Activated T-helper 1 cell treated with anti-CD3 and anti-CD28 coated beads, Interleukin-2, amount 50 U/mL, for 16 hours (primary cell): ENCODE measurements around the gene MARS1.

Experiments used
- DNase-seq, 2 donors: peaks; one replicate each; pipeline ENCODE4 v3.0.0-alpha.2; 2020; ENCODE audit warnings: low read depth in 1 of 2, low spot score in 1 of 2

The MARS1 gene

DNA sequence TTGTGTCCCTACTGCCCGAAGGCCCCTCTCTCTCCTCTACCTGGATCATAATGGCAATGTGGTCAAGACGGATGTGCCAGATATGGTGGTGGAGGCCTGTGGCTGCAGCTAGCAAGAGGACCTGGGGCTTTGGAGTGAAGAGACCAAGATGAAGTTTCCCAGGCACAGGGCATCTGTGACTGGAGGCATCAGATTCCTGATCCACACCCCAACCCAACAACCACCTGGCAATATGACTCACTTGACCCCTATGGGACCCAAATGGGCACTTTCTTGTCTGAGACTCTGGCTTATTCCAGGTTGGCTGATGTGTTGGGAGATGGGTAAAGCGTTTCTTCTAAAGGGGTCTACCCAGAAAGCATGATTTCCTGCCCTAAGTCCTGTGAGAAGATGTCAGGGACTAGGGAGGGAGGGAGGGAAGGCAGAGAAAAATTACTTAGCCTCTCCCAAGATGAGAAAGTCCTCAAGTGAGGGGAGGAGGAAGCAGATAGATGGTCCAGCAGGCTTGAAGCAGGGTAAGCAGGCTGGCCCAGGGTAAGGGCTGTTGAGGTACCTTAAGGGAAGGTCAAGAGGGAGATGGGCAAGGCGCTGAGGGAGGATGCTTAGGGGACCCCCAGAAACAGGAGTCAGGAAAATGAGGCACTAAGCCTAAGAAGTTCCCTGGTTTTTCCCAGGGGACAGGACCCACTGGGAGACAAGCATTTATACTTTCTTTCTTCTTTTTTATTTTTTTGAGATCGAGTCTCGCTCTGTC, 31.0 kb upstream of the MARS1 start:
- no peak for DNase-seq

DNA sequence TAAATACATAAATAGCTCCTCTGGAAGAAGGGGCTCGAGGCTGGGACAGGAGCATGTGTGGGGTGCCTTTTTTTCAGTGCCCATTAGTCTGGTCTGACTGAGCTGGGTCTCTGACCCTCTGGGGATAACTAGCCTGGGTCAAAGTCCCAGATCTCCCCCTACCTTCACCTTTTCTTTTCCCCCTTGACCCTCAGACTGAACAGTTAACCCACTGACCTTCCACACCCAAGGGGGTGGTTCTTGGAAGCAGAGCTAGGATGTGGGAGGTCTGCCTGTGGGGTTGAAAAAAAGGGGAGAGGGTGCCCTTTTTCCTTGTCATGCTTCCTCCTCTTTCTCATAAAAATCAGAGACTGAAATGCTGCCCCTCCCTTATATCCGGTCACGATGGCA, 29.2 kb upstream of the MARS1 start:
- no peak for DNase-seq

DNA sequence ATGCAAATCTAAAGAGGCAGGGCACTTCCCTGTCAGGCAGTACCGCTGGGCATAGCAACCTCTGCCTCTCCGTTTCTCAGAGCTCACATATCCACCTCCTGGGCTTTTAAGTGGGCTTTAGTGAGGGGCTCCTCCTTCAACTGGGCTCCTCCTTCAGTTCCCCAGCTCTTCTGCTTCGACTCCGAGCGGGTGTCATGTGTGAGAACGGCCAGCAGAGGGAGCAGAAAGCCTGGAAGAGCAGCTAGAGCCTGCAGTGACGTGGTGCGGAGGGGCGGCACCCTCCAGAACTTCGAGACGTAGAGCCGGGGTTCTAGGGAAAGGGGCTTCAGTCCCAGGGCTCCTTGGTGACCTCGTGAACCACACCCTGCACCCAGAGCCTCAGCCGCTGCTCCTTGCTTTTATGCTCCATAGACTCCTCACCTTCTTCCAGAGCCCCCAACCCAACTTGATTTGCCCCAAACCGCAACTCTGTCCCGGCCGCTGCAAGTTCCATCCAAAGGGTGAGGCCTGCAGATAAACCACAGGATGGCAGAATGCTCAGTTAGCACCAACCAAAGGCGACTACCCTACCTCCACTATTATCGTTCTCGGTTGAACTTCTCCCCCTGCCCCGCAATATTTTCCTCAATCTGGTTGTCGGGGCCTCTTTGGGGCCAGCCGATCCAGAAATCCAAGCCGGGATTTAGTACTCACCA, 28.7 kb upstream of the MARS1 start:
- DNase-seq, result peak; percentile 83 to 84

DNA sequence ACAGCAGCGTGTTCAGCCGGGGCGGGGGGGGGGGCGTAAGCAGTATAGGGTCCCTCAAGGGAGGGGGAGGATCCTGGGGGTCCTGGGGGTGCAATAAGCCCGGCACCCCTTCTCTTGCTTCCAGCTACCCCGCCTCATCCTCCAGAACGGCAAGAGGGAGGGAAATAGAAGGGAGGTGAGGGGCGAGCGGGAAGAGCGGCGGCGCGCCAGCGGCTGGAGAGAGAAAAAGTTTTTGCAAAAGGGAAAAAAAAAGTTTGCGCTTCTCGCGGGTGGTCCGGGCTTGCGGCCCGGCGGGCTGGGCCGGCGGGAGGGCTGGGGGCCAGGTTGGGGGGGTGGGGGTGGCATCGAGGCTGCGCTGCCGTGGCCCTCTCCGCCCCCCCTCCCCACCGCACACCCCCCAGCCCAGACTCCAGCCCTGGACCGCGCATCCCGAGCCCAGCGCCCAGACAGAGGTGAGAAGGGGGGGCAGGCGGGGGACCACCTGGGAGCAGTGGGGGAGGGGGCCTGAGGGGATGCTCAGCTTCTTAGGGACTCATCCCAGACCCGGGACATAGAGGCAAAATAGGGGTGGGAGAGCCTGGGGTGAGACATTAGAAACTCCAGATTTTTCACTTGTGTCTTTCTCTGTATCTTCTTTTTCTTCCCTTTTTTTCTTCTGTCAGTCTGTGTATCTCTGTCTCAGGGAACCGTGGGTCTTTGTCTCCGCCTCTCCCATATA, 28.0 kb upstream of the MARS1 start, which contains the start of gene GLI1:
Gene GLI1, plus strand, starts transcription at position 36 of the 718 bp plus-strand sequence. CDS start 3,907 bp downstream, outside the sequence.
- no peak for DNase-seq

DNA sequence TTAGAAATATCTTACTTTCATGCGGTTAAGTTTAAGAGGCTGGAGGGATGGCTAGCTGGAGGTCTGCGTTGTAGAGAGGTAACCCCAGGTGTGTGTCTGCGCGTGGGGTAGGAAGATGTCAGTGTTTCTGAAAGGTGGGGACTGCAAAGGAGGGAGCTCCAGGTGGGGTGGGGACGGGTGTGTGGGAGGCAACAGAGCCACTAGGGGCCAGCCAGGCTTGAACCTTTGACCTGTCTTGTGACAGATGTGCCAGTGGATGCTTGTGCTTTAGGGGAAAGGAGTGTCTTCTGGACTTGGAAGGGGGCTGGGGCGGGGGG, 27.4 kb upstream of the MARS1 start:
- DNase-seq, result no peak

DNA sequence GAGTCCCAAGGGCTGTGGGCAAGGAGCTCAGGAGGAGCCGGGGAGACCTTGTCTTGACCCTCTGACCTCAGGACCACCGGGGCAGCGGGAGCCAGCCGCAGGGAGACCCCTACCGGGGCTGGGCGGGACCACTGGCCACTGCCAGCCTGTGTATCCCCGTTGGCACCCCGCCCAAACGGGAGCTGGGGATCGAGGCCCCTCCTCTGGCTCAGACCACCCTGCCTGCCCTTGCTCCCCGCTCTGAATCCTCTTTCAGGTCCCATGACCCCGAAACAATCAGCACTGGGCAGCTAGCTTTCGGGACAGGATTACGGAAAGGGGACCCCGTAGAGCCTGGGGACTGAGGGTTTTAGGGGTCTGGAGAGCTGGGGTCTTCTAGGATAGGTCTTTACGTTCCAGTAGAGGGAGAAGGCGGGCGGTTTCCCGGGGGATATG, 27.0 kb upstream of the MARS1 start:
- DNase-seq, result no peak

DNA sequence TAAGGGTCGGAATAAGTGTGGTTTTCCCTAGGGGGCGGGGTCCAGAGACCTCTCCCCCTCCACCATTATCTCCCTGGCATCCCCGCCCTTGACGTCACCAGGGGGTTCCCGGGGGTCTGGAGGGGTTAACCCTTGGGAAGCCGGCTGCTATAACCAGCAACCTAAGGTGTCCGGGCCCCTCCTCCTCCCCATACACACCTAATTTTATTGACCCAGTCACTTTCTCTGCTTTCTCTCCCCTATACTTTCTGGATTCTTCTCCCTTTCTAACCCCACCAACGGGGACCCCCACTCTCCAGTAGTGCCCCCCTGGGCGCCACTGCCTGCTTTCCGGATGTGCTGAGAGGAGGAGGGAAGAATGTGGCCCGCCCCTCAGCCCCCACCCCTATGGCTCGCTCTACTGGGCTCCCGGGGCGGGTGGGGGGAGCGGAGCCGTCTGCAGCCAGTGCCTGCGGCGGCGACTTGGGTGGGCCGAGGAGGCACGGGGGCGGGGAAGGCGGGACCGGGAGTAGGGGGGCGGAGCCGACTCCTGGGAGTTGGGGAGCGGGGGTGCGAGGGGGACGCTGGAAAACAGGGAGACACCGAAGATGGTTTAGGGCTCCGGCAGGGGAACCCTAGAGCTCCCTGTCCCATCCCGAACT, 26.5 kb upstream of the MARS1 start:
- no peak for DNase-seq

DNA sequence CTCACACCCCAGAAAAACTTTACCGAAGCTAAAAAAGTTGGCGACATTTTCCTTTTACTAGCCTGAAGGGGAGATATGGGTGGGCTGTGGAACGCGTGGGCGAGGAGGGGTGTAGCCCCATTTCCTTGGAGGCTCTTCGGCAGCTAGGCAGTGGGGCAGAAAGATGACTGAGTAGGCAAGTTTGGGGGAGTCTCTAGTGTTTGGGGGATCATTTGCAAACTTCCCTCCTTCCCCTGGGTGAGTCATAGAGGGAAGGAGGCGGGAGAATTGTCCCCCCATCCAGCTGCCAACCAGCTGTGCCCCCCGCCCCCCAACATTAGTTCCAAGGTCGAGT, 26.0 kb upstream of the MARS1 start:
- no peak for DNase-seq

DNA sequence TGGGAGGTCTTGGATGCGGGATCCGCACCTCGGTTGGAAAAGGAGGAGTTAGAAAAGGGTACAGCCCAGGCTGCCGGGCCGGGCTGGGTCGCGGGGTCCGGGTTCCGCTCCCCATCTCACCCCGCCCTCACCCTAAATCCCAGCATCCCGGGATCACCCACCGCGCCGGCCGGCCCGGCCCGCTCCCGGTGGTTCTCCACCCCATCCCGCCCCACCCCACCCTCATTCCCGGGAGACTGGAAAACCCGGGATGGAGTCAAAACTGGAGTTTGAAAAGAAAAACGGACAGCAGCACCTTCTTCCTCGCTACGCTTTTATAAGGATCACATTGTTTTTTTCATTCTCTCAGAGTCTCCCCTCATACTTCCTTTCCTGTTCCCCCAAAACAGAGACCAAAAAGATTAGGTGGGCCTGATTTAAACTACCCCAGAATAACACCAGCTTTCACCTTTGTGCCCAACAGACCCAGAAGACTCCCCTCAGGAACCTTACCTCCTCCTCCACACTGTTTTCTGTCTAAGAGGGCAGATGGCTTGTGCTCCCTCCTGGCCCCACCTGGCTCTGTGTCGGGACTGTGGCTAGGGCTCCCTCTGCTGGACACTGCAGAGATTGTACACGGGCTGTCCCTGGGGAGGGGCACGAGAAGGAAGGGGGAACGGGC, 25.5 kb upstream of the MARS1 start:
- peak; percentile 75 to 81 for DNase-seq

DNA sequence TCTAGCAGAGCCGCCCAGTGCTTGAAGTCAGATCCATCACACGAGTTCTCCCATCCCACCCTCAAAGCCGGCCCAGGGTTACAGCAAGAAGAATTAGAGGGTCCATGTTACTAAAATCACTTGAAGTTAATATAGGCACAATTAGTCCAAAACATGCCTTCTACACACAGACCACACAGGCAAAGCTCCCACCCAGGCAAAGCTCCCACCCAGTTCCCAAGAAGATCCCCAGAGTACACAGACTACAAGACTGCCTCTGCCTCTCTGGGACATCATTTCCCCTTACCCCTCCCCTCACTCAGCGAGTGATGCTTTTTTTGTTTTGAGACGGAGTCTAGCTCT, 25.0 kb upstream of the MARS1 start:
- no peak for DNase-seq

DNA sequence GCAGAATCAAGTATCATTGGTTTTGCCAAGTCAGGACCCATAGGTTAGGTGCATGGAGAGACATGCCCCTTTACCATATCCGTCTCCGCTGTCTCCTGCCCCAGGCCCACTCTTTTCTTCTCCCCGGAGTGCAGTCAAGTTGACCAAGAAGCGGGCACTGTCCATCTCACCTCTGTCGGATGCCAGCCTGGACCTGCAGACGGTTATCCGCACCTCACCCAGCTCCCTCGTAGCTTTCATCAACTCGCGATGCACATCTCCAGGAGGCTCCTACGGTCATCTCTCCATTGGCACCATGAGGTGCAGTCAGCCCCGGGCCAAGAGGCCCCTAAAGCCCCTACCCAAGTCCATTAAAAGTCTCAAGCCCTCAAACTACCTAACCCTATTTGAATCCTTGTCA, 23.3 kb upstream of the MARS1 start:
- no peak for DNase-seq

DNA sequence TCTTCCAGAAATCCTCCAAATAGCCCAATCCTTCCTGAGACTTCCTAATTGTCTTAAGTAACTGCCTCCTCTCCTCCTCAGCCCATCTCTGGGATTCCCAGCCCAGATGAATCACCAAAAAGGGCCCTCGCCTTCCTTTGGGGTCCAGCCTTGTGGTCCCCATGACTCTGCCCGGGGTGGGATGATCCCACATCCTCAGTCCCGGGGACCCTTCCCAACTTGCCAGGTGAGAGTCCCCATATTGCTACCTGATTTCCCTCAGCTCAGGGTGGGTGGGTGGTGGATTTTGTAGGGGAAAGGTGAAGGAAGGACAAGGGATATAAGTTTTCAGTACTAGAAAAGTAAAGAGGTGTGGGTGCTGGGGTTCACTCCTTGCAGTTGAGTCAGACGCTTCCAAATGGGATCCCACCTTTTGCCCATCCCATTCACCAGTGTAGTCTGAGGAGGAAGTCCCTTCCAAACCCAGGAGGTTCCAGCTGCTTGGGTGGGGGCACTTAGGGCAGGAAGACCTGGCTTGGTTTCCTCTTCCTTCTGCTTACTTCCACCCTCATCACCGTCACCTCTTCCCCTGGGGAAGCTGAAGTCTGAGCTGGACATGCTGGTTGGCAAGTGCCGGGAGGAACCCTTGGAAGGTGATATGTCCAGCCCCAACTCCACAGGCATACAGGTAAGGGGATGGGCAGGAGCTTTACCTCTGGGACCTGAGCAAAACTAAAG, 22.7 kb upstream of the MARS1 start:
- no peak for DNase-seq

DNA sequence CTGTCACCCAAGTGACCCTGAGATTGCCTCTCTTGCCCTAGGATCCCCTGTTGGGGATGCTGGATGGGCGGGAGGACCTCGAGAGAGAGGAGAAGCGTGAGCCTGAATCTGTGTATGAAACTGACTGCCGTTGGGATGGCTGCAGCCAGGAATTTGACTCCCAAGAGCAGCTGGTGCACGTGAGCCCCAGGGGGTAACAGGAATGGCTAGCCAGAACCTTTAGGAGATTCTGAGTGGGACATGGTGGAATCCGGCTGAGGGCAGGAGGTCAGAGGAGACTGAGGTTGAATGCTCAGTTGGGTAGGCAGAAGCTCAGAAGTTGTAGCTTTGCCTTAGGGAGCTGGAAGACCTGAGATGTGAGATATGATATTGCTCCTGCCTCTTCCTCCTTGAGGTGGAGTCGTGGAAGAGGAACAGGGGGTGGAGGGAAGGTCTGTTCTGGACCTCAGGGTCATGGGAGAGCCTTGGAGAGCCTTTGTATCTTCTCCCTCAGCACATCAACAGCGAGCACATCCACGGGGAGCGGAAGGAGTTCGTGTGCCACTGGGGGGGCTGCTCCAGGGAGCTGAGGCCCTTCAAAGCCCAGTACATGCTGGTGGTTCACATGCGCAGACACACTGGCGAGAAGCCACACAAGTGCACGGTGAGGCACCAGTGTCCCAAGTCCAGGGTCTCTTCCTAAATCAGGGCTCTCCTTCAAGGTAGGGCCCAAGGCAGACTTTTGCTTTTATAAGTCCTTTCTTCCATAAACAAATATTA, 21.9 kb upstream of the MARS1 start:
- no peak for DNase-seq

DNA sequence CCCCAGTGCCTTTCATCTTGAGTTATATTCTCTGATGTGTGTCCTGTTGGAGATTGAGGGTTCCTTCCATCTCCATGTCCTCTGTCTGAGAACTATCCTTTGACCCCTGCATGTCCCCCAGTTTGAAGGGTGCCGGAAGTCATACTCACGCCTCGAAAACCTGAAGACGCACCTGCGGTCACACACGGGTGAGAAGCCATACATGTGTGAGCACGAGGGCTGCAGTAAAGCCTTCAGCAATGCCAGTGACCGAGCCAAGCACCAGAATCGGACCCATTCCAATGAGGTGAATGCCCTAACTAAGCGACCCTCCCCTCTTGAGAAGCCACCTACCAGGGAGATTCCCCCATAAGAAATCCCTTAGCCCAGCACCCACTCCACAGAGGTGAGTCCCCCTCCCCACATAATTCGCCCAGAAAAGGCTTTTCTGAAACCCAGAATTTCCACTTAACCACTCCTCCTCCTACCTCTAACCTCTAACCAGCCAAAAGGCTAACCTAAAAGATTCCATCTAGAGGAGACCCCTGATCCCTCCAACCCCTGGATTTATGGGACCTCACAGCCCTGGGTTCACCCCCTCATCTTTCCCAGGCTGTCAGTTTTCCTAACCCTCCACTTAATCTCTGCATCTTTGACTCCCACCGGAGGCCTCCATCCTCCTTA, 20.5 kb upstream of the MARS1 start:
- no peak for DNase-seq

DNA sequence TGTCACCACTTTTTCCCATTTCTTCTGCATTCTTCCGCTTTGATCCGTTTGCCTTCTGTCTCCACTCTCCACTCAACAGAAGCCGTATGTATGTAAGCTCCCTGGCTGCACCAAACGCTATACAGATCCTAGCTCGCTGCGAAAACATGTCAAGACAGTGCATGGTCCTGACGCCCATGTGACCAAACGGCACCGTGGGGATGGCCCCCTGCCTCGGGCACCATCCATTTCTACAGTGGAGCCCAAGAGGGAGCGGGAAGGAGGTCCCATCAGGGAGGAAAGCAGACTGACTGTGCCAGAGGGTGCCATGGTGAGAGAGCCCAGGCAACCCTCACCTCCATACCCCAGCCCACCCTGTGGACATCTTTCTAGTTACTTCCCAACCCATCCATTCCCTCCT, 20.0 kb upstream of the MARS1 start:
- DNase-seq, result no peak

DNA sequence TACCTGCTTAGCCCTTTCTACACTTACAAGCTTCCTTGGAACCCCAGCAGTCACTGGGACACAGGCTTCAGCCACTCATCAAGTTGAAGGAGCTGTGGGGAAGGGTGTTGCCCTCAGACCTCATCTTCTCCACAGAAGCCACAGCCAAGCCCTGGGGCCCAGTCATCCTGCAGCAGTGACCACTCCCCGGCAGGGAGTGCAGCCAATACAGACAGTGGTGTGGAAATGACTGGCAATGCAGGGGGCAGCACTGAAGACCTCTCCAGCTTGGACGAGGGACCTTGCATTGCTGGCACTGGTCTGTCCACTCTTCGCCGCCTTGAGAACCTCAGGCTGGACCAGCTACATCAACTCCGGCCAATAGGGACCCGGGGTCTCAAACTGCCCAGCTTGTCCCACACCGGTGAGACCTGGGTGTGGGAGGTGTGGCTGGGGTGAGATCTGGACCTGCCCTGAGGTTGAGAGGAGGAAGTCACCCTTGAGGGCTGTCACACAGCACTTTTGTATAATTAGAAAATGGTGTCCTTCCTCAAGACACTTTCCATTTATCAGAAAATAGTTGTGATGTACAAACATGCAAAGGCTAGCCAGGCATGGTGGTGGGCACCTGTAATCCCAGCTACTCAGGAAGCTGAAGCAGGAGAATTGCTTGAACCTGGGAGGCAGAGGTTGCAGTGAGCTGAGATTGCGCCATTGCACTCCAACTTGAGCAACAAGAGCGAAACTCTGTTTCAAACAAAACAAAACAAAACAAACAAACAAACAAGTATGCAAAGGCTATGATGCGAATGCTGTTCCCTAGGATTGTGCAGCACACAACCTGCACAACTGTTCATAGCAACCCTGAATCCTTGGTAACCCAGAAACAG, 18.3 kb upstream of the MARS1 start:
- no peak for DNase-seq

DNA sequence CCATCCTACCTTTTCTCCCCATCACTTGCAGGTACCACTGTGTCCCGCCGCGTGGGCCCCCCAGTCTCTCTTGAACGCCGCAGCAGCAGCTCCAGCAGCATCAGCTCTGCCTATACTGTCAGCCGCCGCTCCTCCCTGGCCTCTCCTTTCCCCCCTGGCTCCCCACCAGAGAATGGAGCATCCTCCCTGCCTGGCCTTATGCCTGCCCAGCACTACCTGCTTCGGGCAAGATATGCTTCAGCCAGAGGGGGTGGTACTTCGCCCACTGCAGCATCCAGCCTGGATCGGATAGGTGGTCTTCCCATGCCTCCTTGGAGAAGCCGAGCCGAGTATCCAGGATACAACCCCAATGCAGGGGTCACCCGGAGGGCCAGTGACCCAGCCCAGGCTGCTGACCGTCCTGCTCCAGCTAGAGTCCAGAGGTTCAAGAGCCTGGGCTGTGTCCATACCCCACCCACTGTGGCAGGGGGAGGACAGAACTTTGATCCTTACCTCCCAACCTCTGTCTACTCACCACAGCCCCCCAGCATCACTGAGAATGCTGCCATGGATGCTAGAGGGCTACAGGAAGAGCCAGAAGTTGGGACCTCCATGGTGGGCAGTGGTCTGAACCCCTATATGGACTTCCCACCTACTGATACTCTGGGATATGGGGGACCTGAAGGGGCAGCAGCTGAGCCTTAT, 17.4 kb upstream of the MARS1 start:
- no peak for DNase-seq
